A549 treated with RU486 at 1 μM for 4 hours (cell line): ENCODE measurements around the gene FAM20C. TPM values are rescaled to one million over a fixed set of nuclear protein-coding genes. Genes with fewer than 3 reads are reported as not detected.

Experiments used
- total RNA-seq: library from RNA; stranded (reverse); fragments of 200-300 nt; extraction: Qiagen RNA extraction; gene quantifications from 5 replicates; pipeline ENCODE4 v1.2.3, GENCODE V29; 2022; ENCODE audit warnings: low read depth

Gene FAM20C
- total RNA-seq: 27.6 to 39.7 TPM (median 34.7 TPM) in 5 replicates

GRCh38 chr7:191981-192649, at the start of gene FAM20C:
Gene FAM20C (plus strand): TSS chr7:192571. CDS start chr7:193200, 629 bp downstream.

GRCh38 chr7:289756-290553, 97.6 kb downstream of the FAM20C start, which contains the start of gene FOXL3:
Gene FOXL3 (plus strand): TSS chr7:290170. CDS start chr7:290170, 0 bp downstream.

Other genes starting within 250 kb of the FAM20C start
- gene FOXL3, start 97.6 kb downstream of the FAM20C start, total RNA-seq: not detected in 5 replicates